GM19395 (cell line): ENCODE measurements around the gene KCNG2.
"Not testable (repeated sequence)": the region's sequence is repeated elsewhere in the genome, so short reads cannot be mapped to it uniquely, and the experiment has no call there.

Experiments used
- ATAC-seq: cut with Tn5 transposase; IDR thresholded peaks from one replicate; pipeline ENCODE4 v1.9.1; 2021; ENCODE audit warnings: mild to moderate bottlenecking, moderate library complexity; ENCODE audit not compliant: unreplicated experiment

Gene KCNG2

GRCh38 chr18:79797518-79798345 is at the start of gene KCNG2:
KCNG2 (plus strand) TSS chr18:79797938; CDS start chr18:79863668, 65,730 bp downstream.
- no peak for ATAC-seq

GRCh38 chr18:79748321-79749180 is 49.2 kb upstream of the KCNG2 start:
- no peak for ATAC-seq

- no peak for ATAC-seq
Measured at GRCh38 chr18:79749251-79750191, 48.2 kb upstream of the KCNG2 start.

- no peak for ATAC-seq
Measured at GRCh38 chr18:79750980-79751571, 46.7 kb upstream of the KCNG2 start.

GRCh38 chr18:79751918-79752578 is 45.7 kb upstream of the KCNG2 start:
- not testable (repeated sequence) for ATAC-seq

- not testable (repeated sequence) for ATAC-seq
Measured at GRCh38 chr18:79752946-79753345, 44.8 kb upstream of the KCNG2 start.

- ATAC-seq: no peak
Measured at GRCh38 chr18:79753391-79753851, 44.3 kb upstream of the KCNG2 start.

GRCh38 chr18:79754022-79754761 is 43.5 kb upstream of the KCNG2 start:
- ATAC-seq: no peak

- ATAC-seq: no peak
Measured at GRCh38 chr18:79754831-79755351, 42.8 kb upstream of the KCNG2 start.

GRCh38 chr18:79755496-79756142 is 42.1 kb upstream of the KCNG2 start:
- no peak for ATAC-seq

GRCh38 chr18:79756143-79756500 is 41.6 kb upstream of the KCNG2 start:
- ATAC-seq: no peak

GRCh38 chr18:79756826-79757225 is 40.9 kb upstream of the KCNG2 start:
- ATAC-seq: no peak

GRCh38 chr18:79760348-79760747 is 37.4 kb upstream of the KCNG2 start:
- no peak for ATAC-seq

- ATAC-seq: no peak
Measured at GRCh38 chr18:79760881-79761280, 36.9 kb upstream of the KCNG2 start.

GRCh38 chr18:79763407-79763806 is 34.3 kb upstream of the KCNG2 start:
- no peak for ATAC-seq

GRCh38 chr18:79764131-79764530 is 33.6 kb upstream of the KCNG2 start:
- ATAC-seq: no peak

- no peak for ATAC-seq
Measured at GRCh38 chr18:79765491-79766245, 32.1 kb upstream of the KCNG2 start.

GRCh38 chr18:79766308-79766707 is 31.4 kb upstream of the KCNG2 start:
- ATAC-seq: no peak
